Heart right ventricle (tissue), 16 donors: Measurements from ENCODE around the gene TMEM121B. TPM values are rescaled to one million over a fixed set of nuclear protein-coding genes. Genes with fewer than 3 reads are reported as not detected.

Source experiments
- ATAC-seq, 8 donors: fragments of 200-7000 bp; cut with Tn5 transposase; one replicate each; pipeline ENCODE4 v1.9.1; 2020; ENCODE audit warnings: mild to moderate bottlenecking in 8 of 8, moderate library complexity in 8 of 8, moderate number of reproducible peaks in 1 of 8
- DNase-seq, 2 donors: peaks; one replicate each; pipeline ENCODE4 v3.0.0-alpha.2; 2020
- H3K27ac ChIP-seq, 10 donors: fragments of 200-600 bp; sonication (generic) in 2 of 10; one replicate each; pipeline versions ENCODE4 v1.5.0 to v1.8.0; 2020 to 2022; ENCODE audit warnings: mild to moderate bottlenecking in 3 of 10
- H3K27me3 ChIP-seq, 7 donors: fragments of 200-600 bp; one replicate each; pipeline ENCODE4 v1.8.0; 2021 to 2022; ENCODE audit warnings: mild to moderate bottlenecking in 2 of 7
- H3K36me3 ChIP-seq, 9 donors: fragments of 200-600 bp; sonication (generic) in 1 of 9; one replicate each; pipeline versions ENCODE4 v1.5.0 to v1.8.0; 2020 to 2022; ENCODE audit warnings: mild to moderate bottlenecking in 2 of 9
- H3K4me1 ChIP-seq, 9 donors: fragments of 200-600 bp; sonication (generic) in 1 of 9; one replicate each; pipeline versions ENCODE4 v1.5.0 to v1.8.0; 2020 to 2022; ENCODE audit warnings: mild to moderate bottlenecking in 4 of 9
- H3K4me3 ChIP-seq, 10 donors: fragments of 200-600 bp; sonication (generic) in 2 of 10; one replicate each; pipeline versions ENCODE4 v1.5.0 to v1.8.0; 2020 to 2022; ENCODE audit warnings: mild to moderate bottlenecking in 7 of 10, moderate library complexity in 2 of 10
- H3K9me3 ChIP-seq, 11 donors: fragments of 200-600 bp in 10 of 11; sonication (generic) in 2 of 11; one replicate each; pipeline versions ENCODE4 v1.5.0 to v1.8.0; 2013 to 2022; ENCODE audit warnings: mild to moderate bottlenecking in 2 of 11, control low read depth in 1 of 11, moderate library complexity in 1 of 11
- WGBS, 2 donors: extraction: QIAGEN DNeasy Blood & Tissue Kit; methylation state at CpG; one replicate each; pipeline ENCODE4 v1.1.7; 2013; ENCODE audit warnings: inconsistent platforms in 1 of 2; 5-methylcytosine and 5-hydroxymethylcytosine counted together
- intact Hi-C, 10 donors: fragments of 100-400 bp; cut with DNase I; formaldehyde crosslinking; loops; one replicate each; pipeline versions ENCODE4 v1.11.1 to v1.14.2; 2022
- polyA plus RNA-seq, 2 donors: library from polyadenylated mRNA; stranded (reverse); fragments of 200-250 nt; gene quantifications; one replicate each; pipeline ENCODE4 v1.2.3, GENCODE V29; 2013
- total RNA-seq, 10 donors: library from RNA; stranded (reverse); fragmentation: NEBNext Ultra II Directional in 3 of 10; extraction: Animal tissue kit (Norgen Biotek cat#: 25700) in 3 of 10; gene quantifications; one replicate each; pipeline versions ENCODE4 v1.2.1 to v1.2.4, GENCODE V29; 2021 to 2023
- TF ChIP-seq, protein P1 (sequence below), 9 donors: fragments of 200-600 bp; sonication (generic) in 2 of 9; IDR thresholded peaks; one replicate each; pipeline versions ENCODE4 v1.5.0 to v1.8.0; 2021 to 2022; ENCODE audit warnings: antibody characterized with exemption in 9 of 9, mild to moderate bottlenecking in 5 of 9, moderate library complexity in 1 of 9
- donor health status: Arrhythmogenic right ventricular cardiomyopathy.
- donor health status: ischemic (EF 13 %, LVEDD 7.1; RV severe dilation, severe dysfunction).
- donor health status: healthy with polysubstance abuse.
- donor health status: DM: no; HTN: yes; CAD: no.
- donor health status: DM: no; HTN: no; CAD: no.
- donor health status: ischemic (EF 25% LVEDD 6.9; RV normal size, moderate dysfunction).
- donor health status: ischemic (EF 25% LVEDD 5.7; RV mildly dilated, moderate dysfunction).
- donor health status: healthy.
- donor health status: DM: yes; HTN: yes; CAD: no.
- donor health status: Ischemic cardiomyopathy.
- donor health status: ischemic (EF 35%, LVEDD 5.7; RV mildly dilated, moderate dysfunction).
- donor health status: nonischemic (EF 11% LVEDD 7.7; RV severe dilation, severe dysfunction).
- donor health status: DM: yes; HTN: yes; CAD: no.
- donor health status: PGD.
- donor health status: ischemic (EF 29% LVEDD 5.4; RV normal size, mild dysfunction).
- donor health status: nonischemic (EF 23%, LVEDD 6.1; RV moderate dilation, normal function).

Gene TMEM121B
- total and polyA plus RNA-seq, 12 donors = 0.41 to 3.3 (median 1.9) TPM

DNA sequence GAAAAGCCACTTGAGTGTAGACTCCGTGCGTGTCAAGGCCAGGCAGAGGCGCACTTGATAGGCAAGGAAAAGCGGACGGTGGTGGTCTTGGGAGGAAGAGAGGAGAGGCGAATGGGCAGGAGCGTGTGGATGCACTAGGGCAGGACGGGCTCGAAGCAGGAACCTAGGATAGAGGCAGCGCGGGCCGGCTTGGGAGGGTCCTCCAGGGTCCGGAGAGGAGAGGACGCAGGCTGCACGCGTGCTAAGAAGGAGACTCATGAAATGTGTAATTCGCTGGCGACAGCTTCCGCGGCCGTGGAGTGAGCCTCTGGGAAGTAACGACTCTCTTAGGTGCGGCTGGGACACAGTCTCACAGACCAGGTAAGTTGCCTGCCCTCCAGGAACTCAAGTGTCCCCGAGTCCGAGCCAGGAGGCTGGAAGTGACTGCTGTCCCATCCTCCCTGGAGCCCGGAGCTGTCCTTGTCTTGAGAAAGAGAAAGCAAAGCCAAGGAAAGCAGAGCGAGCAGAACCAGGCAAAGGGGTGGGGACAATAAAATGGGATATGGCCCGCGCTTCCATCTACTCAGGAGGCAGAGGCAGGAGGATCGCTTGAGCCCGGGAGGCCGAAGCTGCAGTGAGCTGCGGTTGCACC, 37.2 kb downstream of the TMEM121B start:
- Histone ChIP-seq H3K27me3 (no peaks in the 10 kb centered on the region), H3K4me3 (peak overlapping the region; percentile 72 to 98 (median 96)), H3K36me3 (peaks cover 0 to 5% (median 0%) of the 10 kb centered on the region in 9 donors), H3K4me1 (peaks cover 0 to 40% (median 17%) of the 10 kb centered on the region in 9 donors), H3K9me3 (no peaks in the 10 kb centered on the region), H3K27ac (peak overlapping the region; percentile 30 to 99 (median 90))
- TF ChIP-seq, protein P1, sequence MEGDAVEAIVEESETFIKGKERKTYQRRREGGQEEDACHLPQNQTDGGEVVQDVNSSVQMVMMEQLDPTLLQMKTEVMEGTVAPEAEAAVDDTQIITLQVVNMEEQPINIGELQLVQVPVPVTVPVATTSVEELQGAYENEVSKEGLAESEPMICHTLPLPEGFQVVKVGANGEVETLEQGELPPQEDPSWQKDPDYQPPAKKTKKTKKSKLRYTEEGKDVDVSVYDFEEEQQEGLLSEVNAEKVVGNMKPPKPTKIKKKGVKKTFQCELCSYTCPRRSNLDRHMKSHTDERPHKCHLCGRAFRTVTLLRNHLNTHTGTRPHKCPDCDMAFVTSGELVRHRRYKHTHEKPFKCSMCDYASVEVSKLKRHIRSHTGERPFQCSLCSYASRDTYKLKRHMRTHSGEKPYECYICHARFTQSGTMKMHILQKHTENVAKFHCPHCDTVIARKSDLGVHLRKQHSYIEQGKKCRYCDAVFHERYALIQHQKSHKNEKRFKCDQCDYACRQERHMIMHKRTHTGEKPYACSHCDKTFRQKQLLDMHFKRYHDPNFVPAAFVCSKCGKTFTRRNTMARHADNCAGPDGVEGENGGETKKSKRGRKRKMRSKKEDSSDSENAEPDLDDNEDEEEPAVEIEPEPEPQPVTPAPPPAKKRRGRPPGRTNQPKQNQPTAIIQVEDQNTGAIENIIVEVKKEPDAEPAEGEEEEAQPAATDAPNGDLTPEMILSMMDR (IDR thresholded peaks at IDR 0.05) = no peak
- DNase-seq (no peak), ATAC-seq (no peak)
- intact Hi-C loops = loop anchor here in 7 of 10 donors (2.0 to 10.0 kb wide), 8 partner anchors 71 to 731 kb away; partner anchors contain the start of gene HDHD5 (in 2 of the 7)
- 82 to 84% methylated on average over 33 of the region's 33 CpGs for WGBS, 2 donors

DNA sequence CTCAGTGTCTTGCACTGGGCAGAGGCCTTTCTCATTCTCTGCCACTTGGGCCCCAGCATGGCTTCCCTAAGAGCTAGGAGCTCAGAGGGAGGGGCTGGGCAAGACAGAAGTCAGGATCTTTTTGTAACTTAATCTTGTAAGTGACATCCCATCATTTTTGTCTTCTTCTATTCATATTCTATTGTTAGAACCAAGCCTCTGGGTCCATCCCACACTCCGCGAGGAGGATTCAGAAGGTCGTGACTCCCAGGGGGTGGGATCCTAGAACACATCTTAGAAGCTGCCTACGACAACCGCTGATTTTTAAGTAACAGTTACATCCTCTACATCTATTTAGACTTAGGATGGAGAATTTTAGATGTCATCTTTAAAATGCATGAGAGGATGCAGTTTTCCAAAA, 37.9 kb downstream of the TMEM121B start:
- WGBS, 2 donors = 92 to 93% methylated on average over 5 of the region's 5 CpGs
- Histone ChIP-seq H3K4me1 (peaks cover 0 to 36% (median 17%) of the 10 kb centered on the region in 9 donors), H3K9me3 (no peaks in the 10 kb centered on the region), H3K27me3 (no peaks in the 10 kb centered on the region), H3K27ac (no peak overlapping the region), H3K4me3 (no peak overlapping the region), H3K36me3 (no peaks in the 10 kb centered on the region)
- intact Hi-C loops = loop anchor here in 7 of 10 donors (5.0 to 10.0 kb wide), 7 partner anchors 72 to 732 kb away; partner anchors contain the start of gene HDHD5 (in 1 of the 7)
- TF ChIP-seq, protein P1 (IDR thresholded peaks at IDR 0.05) = no peak
- DNase-seq = no peak
- no peak for ATAC-seq

DNA sequence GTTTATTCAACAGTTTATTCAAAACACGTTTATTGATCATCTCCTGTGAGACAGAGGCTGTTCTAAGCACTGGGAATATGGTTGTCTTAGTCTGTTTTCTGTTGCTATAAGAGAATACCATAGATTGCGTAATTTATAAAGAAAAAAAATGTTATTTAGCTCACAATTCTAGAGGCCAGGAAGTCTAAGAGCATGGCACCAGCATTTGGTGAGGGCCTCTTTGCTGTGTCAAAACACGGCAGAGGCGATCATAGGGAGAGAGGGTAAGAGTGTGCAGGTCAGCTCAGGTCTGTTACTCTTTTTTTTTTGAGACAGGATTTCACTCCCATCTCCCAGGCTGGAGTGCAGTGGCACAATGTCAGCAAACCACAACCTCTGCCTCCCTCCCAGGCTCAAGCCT, 41.6 kb downstream of the TMEM121B start:
- no peak overlapping the region for H3K4me3 ChIP-seq
- H3K27ac ChIP-seq = no peak overlapping the region
- no peaks in the 10 kb centered on the region for H3K36me3 ChIP-seq
- no peak for DNase-seq
- WGBS, 2 donors = 80 to 91% methylated on average over 4 of the region's 4 CpGs
- H3K9me3 ChIP-seq = no peaks in the 10 kb centered on the region
- H3K27me3 ChIP-seq = peaks cover 0 to 3% (median 0%) of the 10 kb centered on the region in 7 donors
- TF ChIP-seq, protein P1 (IDR thresholded peaks at IDR 0.05) = no peak
- peaks cover 0 to 23% (median 0%) of the 10 kb centered on the region in 9 donors for H3K4me1 ChIP-seq
- intact Hi-C loops = loop anchor here in 7 of 10 donors (5.0 to 10.0 kb wide), 5 partner anchors 88 to 423 kb away; partner anchors contain the start of gene CECR2 (in 2 of the 7)
- no peak for ATAC-seq

DNA sequence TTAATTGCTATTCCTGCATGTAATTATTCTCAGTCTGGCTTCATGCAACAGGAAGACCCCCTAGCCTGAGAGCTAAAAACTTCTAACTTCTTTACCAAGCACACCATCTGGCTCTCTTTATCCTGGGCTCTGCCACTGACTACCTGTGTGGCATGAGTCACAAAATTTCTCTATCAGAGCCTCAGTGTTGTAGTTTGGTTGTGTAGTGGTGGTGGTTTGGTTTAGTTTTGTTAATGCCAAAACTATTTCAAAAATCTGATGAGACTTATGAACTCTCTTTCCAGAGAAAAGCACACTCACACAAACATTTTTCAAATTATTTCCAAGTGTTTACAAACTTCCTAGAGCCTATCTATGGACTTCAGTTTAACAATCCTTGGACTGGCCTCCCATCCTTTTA, 43.9 kb downstream of the TMEM121B start:
- intact Hi-C loops = loop anchor here in 7 of 10 donors (5.0 to 10.0 kb wide), 5 partner anchors 90 to 425 kb away; partner anchors contain the start of gene CECR2 (in 2 of the 7)
- DNase-seq = no peak
- TF ChIP-seq, protein P1 (IDR thresholded peaks at IDR 0.05) = no peak
- peaks cover 0 to 18% (median 0%) of the 10 kb centered on the region in 9 donors for H3K4me1 ChIP-seq
- H3K4me3 ChIP-seq = no peak overlapping the region
- H3K36me3 ChIP-seq = no peaks in the 10 kb centered on the region
- no peak overlapping the region for H3K27ac ChIP-seq
- peaks cover 0 to 3% (median 0%) of the 10 kb centered on the region in 7 donors for H3K27me3 ChIP-seq
- ATAC-seq = no peak
- peaks cover 0 to 6% (median 0%) of the 10 kb centered on the region in 11 donors for H3K9me3 ChIP-seq
